Suprapubic skin (tissue), 3 donors: ENCODE results near the gene GFOD1.

ENCODE experiments used
- POLR2AphosphoS5 ChIP-seq, 3 donors: sonication (generic); formaldehyde crosslinking; IDR thresholded peaks; one replicate each; pipeline ENCODE4 v1.6.1; 2017; ENCODE audit warnings: antibody characterized with exemption in 3 of 3
- TF ChIP-seq, protein P1 (sequence below), 2 donors: fragments of 200-600 bp in 1 of 2; fragments of 450-650 bp in 1 of 2; sonication (generic) in 1 of 2; IDR thresholded peaks; one replicate each; pipeline ENCODE4 v1.5.1; 2016 to 2019; ENCODE audit warnings: antibody characterized with exemption in 2 of 2, mild to moderate bottlenecking in 1 of 2, moderate library complexity in 1 of 2

DNA sequence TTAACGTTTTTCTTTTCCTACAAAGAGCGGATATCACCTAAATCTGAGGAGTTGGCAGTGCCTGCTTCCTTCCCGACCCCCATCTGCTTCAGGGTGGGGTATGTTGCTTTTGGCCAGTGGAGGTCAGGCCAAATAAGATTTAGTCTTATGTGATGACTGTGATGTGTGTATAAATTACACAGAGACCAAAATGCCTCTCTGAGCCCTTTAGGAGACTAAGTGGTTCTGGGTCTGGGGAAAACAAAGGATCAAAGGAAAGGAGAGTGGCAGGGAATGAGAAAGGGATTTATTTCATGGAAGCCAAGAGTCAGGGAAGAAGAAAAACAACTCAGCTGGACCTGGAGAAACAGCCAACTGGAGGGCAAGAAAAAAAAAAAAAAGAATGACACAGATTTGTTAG, 120.0 kb downstream of the GFOD1 start:
- TF ChIP-seq, protein P1, sequence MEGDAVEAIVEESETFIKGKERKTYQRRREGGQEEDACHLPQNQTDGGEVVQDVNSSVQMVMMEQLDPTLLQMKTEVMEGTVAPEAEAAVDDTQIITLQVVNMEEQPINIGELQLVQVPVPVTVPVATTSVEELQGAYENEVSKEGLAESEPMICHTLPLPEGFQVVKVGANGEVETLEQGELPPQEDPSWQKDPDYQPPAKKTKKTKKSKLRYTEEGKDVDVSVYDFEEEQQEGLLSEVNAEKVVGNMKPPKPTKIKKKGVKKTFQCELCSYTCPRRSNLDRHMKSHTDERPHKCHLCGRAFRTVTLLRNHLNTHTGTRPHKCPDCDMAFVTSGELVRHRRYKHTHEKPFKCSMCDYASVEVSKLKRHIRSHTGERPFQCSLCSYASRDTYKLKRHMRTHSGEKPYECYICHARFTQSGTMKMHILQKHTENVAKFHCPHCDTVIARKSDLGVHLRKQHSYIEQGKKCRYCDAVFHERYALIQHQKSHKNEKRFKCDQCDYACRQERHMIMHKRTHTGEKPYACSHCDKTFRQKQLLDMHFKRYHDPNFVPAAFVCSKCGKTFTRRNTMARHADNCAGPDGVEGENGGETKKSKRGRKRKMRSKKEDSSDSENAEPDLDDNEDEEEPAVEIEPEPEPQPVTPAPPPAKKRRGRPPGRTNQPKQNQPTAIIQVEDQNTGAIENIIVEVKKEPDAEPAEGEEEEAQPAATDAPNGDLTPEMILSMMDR (IDR thresholded peaks at IDR 0.05), result no peak
- TF ChIP-seq POLR2AphosphoS5 (IDR thresholded peaks at IDR 0.05), result no peak
